ENCODE data around the gene TNF. TPM values are rescaled to one million over a fixed set of nuclear protein-coding genes. Genes with fewer than 3 reads are reported as not detected.

TNF gene
- total and polyA plus RNA-seq, 12 donors, result 0.22 to 3.2 (median 1.0) TPM; not detected in 1

- no peaks in the 10 kb centered on the region for H3K27me3 ChIP-seq
- H3K4me1 ChIP-seq (replicated peaks in 1 of 2), result peaks cover 3 to 4% of the 10 kb centered on the region in 2 donors
- H3K4me3 ChIP-seq, result no peak overlapping the region
- TF ChIP-seq, protein P1, sequence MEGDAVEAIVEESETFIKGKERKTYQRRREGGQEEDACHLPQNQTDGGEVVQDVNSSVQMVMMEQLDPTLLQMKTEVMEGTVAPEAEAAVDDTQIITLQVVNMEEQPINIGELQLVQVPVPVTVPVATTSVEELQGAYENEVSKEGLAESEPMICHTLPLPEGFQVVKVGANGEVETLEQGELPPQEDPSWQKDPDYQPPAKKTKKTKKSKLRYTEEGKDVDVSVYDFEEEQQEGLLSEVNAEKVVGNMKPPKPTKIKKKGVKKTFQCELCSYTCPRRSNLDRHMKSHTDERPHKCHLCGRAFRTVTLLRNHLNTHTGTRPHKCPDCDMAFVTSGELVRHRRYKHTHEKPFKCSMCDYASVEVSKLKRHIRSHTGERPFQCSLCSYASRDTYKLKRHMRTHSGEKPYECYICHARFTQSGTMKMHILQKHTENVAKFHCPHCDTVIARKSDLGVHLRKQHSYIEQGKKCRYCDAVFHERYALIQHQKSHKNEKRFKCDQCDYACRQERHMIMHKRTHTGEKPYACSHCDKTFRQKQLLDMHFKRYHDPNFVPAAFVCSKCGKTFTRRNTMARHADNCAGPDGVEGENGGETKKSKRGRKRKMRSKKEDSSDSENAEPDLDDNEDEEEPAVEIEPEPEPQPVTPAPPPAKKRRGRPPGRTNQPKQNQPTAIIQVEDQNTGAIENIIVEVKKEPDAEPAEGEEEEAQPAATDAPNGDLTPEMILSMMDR (IDR thresholded peaks at IDR 0.05), result no peak
- TF ChIP-seq POLR2A (IDR thresholded peaks at IDR 0.05), result no peak
- peaks cover 0 to 47% of the 10 kb centered on the region in 2 donors for H3K36me3 ChIP-seq (replicated peaks in 1 of 2)
- no peak overlapping the region for H3K27ac ChIP-seq
- intact Hi-C loops (cut with DNase I), result no loop called here
- peak in 1 of 7 donors; percentile 8 for DNase-seq
- 43 to 48% (median 45%) methylated on average over 10 to 12 of the region's 12 CpGs for WGBS, 4 donors
- no peaks in the 10 kb centered on the region for H3K9me3 ChIP-seq (replicated peaks in 1 of 3)
Observed at GRCh38 chr6:31529329-31530150, 45.8 kb upstream of the TNF start.

DNA sequence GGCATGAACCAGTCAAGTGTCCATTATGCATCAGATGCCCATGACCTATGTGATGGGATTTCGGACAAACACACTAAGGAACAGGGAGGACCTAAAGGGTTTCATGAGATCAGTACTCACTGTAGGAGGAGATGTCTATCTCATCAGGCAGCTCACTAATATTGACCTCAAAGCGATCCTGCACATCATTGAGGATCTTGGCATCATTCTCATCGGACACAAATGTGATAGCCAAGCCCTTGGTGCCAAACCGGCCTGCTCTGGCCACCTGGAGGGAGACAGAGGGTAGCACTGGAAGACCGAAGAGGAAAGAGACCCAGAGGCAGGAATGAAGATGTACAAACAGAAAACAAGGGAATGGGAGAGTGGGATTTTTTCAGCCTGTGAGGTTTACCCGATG, 44.7 kb upstream of the TNF start:
- DNase-seq, result no peak
- peaks cover 2 to 3% of the 10 kb centered on the region in 2 donors for H3K4me1 ChIP-seq (replicated peaks in 1 of 2)
- H3K36me3 ChIP-seq (replicated peaks in 1 of 2), result peaks cover 0 to 58% of the 10 kb centered on the region in 2 donors
- no peaks in the 10 kb centered on the region for H3K9me3 ChIP-seq (replicated peaks in 1 of 3)
- H3K27ac ChIP-seq, result no peak overlapping the region
- H3K27me3 ChIP-seq, result no peaks in the 10 kb centered on the region
- TF ChIP-seq POLR2A (IDR thresholded peaks at IDR 0.05), result no peak
- TF ChIP-seq, protein P1 (IDR thresholded peaks at IDR 0.05), result no peak
- intact Hi-C loops (cut with DNase I), result no loop called here
- WGBS, 4 donors, result 67 to 90% (median 71%) methylated on average over 5 to 6 of the region's 6 CpGs
- no peak overlapping the region for H3K4me3 ChIP-seq

GRCh38 chr6:31531162-31531561, 44.2 kb upstream of the TNF start:
- TF ChIP-seq, protein P1 (IDR thresholded peaks at IDR 0.05), result no peak
- no peak for DNase-seq
- no peaks in the 10 kb centered on the region for H3K27me3 ChIP-seq
- H3K9me3 ChIP-seq (replicated peaks in 1 of 3), result no peaks in the 10 kb centered on the region
- 85 to 91% (median 90%) methylated on average over 7 of the region's 7 CpGs for WGBS, 4 donors
- H3K27ac ChIP-seq, result no peak overlapping the region
- H3K4me1 ChIP-seq (replicated peaks in 1 of 2), result peaks cover 0 to 3% of the 10 kb centered on the region in 2 donors
- intact Hi-C loops (cut with DNase I), result no loop called here
- peaks cover 0 to 63% of the 10 kb centered on the region in 2 donors for H3K36me3 ChIP-seq (replicated peaks in 1 of 2)
- H3K4me3 ChIP-seq, result no peak overlapping the region

DNA sequence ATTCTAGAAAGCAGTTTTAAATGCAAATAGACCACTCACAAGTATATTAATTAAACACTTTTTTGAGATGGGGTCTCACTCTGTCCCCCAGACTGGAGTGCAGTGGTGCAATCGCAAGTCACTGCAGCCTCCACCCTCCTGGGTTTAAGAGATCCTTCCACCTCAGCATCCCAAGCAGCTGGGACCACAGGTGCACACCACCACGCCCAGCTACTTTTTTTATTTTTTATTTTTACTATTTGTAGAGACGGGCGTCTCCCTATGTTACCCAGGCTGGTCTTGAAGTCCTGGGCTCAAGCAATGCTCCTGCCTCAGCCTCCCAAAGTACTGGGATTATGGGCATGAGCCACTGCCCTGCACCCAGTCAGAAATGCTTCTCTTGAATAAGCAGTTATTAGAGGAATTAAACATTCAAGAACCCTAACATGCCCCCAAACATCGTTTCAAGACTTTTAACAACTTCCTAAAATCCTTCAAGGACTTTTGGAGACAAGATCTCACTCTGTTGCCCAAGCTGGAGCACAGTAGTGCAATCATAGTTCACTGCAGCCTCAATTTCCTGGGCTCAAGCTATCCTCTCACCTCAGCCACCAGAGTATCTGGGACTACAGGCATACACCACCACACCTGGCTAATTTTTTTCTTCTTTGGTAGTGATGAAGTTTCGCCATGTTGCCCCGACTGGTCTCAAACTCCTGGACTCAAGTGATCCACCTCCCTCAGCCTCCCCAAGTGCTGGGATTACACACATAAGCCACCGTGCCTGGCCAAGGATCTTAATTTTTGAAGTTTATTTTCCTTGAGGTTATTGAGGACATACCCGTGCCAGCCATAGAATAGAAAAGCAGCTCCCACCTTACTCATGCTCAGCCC, 43.4 kb upstream of the TNF start:
- intact Hi-C loops (cut with DNase I), result no loop called here
- Histone ChIP-seq H3K4me1 (replicated peaks in 1 of 2) (peaks cover 0 to 8% of the 10 kb centered on the region in 2 donors), H3K36me3 (replicated peaks in 1 of 2) (peaks cover 0 to 71% of the 10 kb centered on the region in 2 donors), H3K9me3 (replicated peaks in 1 of 3) (no peaks in the 10 kb centered on the region), H3K27ac (peak overlapping the region in 1 of 5 donors; percentile 14), H3K27me3 (no peaks in the 10 kb centered on the region), H3K4me3 (no peak overlapping the region)
- TF ChIP-seq POLR2A (IDR thresholded peaks at IDR 0.05), result no peak
- TF ChIP-seq, protein P1 (IDR thresholded peaks at IDR 0.05), result no peak
- DNase-seq, result no peak
- WGBS, 4 donors, result 64 to 71% (median 67%) methylated on average over 9 of the region's 9 CpGs
